Stomach (tissue), 4 donors: ENCODE data around the gene AKR1B15.
A peak's percentile ranks its signal among the peaks of the same experiment; 100 is the strongest.

ENCODE experiments used
- POLR2A ChIP-seq, 4 donors: fragments of 450-650 bp; IDR thresholded peaks; one replicate each; pipeline ENCODE4 v1.6.1; 2016; ENCODE audit warnings: antibody characterized with exemption in 4 of 4, control low read depth in 2 of 4, mild to moderate bottlenecking in 1 of 4, moderate library complexity in 1 of 4
- POLR2AphosphoS5 ChIP-seq, 3 donors: sonication (generic); formaldehyde crosslinking; IDR thresholded peaks; one replicate each; pipeline ENCODE4 v1.6.1; 2016; ENCODE audit warnings: antibody characterized with exemption in 3 of 3
- TF ChIP-seq, protein P1 (sequence below), 7 experiments: fragments of 450-650 bp in 4 of 7; fragments of 200-600 bp in 3 of 7; sonication (generic) in 3 of 7; IDR thresholded peaks; one replicate each; pipeline ENCODE4 v1.5.1; 2016 to 2019; ENCODE audit warnings: antibody characterized with exemption in 7 of 7, control low read depth in 2 of 7, mild to moderate bottlenecking in 1 of 7

- TF ChIP-seq, protein P1, sequence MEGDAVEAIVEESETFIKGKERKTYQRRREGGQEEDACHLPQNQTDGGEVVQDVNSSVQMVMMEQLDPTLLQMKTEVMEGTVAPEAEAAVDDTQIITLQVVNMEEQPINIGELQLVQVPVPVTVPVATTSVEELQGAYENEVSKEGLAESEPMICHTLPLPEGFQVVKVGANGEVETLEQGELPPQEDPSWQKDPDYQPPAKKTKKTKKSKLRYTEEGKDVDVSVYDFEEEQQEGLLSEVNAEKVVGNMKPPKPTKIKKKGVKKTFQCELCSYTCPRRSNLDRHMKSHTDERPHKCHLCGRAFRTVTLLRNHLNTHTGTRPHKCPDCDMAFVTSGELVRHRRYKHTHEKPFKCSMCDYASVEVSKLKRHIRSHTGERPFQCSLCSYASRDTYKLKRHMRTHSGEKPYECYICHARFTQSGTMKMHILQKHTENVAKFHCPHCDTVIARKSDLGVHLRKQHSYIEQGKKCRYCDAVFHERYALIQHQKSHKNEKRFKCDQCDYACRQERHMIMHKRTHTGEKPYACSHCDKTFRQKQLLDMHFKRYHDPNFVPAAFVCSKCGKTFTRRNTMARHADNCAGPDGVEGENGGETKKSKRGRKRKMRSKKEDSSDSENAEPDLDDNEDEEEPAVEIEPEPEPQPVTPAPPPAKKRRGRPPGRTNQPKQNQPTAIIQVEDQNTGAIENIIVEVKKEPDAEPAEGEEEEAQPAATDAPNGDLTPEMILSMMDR (IDR thresholded peaks at IDR 0.05): no peak
- no peak for TF ChIP-seq POLR2A (IDR thresholded peaks at IDR 0.05)
- peak in 1 of 3 donors; percentile 18 for TF ChIP-seq POLR2AphosphoS5 (IDR thresholded peaks at IDR 0.05)
Observed at GRCh38 chr7:134535919-134536299, 13.0 kb upstream of the AKR1B15 start.
